NCI-H2196 (cell line): ENCODE data around the gene CDKL1.

Source experiments
- DNase-seq: peaks from one replicate; lab custom pipeline; 2025; ENCODE audit not compliant: unreplicated experiment; lab: John Stamatoyannopoulos, UW

CDKL1 gene

DNA sequence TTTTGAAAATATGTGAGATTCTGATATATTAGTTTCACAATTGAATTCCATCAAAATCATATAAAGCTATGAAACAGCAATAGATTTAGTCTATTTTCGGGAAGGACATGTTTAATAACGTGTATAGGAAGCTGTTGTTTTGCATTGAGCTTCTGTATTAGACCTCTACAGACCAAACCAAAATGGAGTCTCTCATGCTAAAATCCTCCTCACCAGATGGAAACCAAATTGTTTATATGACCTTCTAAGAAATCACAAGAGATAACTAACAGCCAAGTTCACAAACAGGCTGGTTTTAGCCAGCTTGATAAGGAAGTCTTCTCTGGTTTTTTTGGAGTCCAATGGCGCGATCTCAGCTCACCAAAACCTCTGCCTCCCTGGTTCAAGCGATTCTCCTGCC, 108.5 kb downstream of the CDKL1 start:
- DNase-seq, result no peak

DNA sequence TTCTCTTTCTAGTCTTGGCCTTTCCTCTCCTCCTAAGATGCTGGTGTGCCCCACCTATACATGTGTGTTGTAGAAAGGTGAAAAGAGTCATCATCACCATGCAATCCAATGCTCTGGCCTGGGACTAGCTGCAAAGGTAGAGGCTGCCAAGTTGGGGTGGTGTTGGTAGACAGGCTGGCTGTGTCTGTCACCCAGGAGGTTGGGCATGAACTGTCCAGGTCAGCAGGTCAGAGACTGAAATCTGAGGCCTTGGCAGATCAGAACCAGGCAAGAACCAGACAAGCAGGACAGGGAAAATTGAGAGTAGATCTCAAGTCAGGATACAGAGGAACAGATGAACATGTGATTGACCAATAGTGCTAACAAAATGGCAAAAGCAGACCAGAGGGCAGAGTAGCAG, 110.8 kb downstream of the CDKL1 start:
- DNase-seq, result no peak
